ENCODE data around the gene STOML3.

DNA sequence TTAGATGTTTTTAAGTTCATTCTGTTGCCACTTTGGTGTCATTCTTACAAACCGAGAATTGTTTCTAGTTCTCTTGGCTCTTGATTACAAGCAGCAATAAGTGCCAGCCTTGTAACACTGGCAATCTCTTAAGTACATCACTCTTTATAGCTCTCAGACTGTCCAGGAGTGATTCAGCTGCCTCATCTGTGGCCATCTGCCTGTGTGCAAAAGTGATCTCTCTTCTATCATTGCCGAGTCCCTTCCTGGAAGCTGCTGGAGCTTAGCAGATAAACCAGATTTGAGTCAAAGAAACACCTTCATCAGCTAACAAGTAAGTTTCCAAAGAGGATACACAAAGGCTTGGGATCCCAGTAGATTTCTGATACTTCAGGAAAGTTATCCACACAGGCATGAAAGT, 23.2 kb downstream of the STOML3 start:
- TF ChIP-seq, protein P1, sequence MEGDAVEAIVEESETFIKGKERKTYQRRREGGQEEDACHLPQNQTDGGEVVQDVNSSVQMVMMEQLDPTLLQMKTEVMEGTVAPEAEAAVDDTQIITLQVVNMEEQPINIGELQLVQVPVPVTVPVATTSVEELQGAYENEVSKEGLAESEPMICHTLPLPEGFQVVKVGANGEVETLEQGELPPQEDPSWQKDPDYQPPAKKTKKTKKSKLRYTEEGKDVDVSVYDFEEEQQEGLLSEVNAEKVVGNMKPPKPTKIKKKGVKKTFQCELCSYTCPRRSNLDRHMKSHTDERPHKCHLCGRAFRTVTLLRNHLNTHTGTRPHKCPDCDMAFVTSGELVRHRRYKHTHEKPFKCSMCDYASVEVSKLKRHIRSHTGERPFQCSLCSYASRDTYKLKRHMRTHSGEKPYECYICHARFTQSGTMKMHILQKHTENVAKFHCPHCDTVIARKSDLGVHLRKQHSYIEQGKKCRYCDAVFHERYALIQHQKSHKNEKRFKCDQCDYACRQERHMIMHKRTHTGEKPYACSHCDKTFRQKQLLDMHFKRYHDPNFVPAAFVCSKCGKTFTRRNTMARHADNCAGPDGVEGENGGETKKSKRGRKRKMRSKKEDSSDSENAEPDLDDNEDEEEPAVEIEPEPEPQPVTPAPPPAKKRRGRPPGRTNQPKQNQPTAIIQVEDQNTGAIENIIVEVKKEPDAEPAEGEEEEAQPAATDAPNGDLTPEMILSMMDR (IDR thresholded peaks at IDR 0.05) = no peak
- TF ChIP-seq NFATC4 (CRISPR knock-in tag; IDR thresholded peaks at IDR 0.05) (no peak), NFE2L1 (CRISPR knock-in tag; IDR thresholded peaks at IDR 0.05) (no peak), ESRRA (CRISPR knock-in tag; IDR thresholded peaks at IDR 0.05; ENCODE audit: borderline replicate concordance) (no peak), KAT7 (CRISPR knock-in tag; IDR thresholded peaks at IDR 0.05; ENCODE audit: borderline replicate concordance) (no peak)
- TF ChIP-seq, protein P2, sequence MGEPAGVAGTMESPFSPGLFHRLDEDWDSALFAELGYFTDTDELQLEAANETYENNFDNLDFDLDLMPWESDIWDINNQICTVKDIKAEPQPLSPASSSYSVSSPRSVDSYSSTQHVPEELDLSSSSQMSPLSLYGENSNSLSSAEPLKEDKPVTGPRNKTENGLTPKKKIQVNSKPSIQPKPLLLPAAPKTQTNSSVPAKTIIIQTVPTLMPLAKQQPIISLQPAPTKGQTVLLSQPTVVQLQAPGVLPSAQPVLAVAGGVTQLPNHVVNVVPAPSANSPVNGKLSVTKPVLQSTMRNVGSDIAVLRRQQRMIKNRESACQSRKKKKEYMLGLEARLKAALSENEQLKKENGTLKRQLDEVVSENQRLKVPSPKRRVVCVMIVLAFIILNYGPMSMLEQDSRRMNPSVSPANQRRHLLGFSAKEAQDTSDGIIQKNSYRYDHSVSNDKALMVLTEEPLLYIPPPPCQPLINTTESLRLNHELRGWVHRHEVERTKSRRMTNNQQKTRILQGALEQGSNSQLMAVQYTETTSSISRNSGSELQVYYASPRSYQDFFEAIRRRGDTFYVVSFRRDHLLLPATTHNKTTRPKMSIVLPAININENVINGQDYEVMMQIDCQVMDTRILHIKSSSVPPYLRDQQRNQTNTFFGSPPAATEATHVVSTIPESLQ (CRISPR knock-in tag; IDR thresholded peaks at IDR 0.05) = no peak
- TF ChIP-seq, protein P3, sequence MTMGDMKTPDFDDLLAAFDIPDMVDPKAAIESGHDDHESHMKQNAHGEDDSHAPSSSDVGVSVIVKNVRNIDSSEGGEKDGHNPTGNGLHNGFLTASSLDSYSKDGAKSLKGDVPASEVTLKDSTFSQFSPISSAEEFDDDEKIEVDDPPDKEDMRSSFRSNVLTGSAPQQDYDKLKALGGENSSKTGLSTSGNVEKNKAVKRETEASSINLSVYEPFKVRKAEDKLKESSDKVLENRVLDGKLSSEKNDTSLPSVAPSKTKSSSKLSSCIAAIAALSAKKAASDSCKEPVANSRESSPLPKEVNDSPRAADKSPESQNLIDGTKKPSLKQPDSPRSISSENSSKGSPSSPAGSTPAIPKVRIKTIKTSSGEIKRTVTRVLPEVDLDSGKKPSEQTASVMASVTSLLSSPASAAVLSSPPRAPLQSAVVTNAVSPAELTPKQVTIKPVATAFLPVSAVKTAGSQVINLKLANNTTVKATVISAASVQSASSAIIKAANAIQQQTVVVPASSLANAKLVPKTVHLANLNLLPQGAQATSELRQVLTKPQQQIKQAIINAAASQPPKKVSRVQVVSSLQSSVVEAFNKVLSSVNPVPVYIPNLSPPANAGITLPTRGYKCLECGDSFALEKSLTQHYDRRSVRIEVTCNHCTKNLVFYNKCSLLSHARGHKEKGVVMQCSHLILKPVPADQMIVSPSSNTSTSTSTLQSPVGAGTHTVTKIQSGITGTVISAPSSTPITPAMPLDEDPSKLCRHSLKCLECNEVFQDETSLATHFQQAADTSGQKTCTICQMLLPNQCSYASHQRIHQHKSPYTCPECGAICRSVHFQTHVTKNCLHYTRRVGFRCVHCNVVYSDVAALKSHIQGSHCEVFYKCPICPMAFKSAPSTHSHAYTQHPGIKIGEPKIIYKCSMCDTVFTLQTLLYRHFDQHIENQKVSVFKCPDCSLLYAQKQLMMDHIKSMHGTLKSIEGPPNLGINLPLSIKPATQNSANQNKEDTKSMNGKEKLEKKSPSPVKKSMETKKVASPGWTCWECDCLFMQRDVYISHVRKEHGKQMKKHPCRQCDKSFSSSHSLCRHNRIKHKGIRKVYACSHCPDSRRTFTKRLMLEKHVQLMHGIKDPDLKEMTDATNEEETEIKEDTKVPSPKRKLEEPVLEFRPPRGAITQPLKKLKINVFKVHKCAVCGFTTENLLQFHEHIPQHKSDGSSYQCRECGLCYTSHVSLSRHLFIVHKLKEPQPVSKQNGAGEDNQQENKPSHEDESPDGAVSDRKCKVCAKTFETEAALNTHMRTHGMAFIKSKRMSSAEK (CRISPR knock-in tag; IDR thresholded peaks at IDR 0.05; ENCODE audit: borderline replicate concordance) = no peak
